NB4 (cell line): ENCODE results near the gene SMYD3.
"Not testable (repeated sequence)": the region's sequence is repeated elsewhere in the genome, so short reads cannot be mapped to it uniquely, and the experiment has no call there.

Experiments used
- POLR2A ChIP-seq: IDR thresholded peaks from 2 replicates; pipeline ENCODE4 v1.6.1; 2011; ENCODE audit warnings: mild to moderate bottlenecking; ENCODE audit not compliant: insufficient read length; ENCODE audit errors: extremely low read depth
- TF ChIP-seq, protein P1 (sequence below): IDR thresholded peaks from one replicate; pipeline ENCODE4 v1.5.1; 2012; ENCODE audit warnings: low read depth, low read length
- TF ChIP-seq, protein P2 (sequence below): IDR thresholded peaks from 2 replicates; pipeline ENCODE4 v1.6.1; 2011; ENCODE audit warnings: low read depth, low read length

DNA sequence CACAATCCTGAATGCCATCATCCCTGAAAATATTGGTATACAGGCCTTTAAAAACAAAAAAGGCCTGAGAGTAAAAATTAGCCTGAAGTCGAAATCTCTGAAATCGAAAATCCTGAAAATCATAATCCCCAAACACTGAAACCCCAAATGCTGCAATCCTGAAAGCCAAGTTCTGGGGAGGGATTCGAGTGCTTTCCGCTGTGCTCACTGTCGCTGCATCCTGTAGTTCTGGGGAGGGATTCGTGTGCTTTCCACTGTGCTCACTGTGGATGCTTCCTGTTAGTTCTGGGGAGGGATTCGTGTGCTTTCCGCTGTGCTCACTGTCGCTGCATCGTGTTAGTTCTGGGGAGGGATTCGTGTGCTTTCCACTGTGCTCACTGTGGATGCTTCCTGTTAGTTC is 435.5 kb downstream of the SMYD3 start:
- not testable (repeated sequence) for TF ChIP-seq POLR2A
- TF ChIP-seq, protein P1, sequence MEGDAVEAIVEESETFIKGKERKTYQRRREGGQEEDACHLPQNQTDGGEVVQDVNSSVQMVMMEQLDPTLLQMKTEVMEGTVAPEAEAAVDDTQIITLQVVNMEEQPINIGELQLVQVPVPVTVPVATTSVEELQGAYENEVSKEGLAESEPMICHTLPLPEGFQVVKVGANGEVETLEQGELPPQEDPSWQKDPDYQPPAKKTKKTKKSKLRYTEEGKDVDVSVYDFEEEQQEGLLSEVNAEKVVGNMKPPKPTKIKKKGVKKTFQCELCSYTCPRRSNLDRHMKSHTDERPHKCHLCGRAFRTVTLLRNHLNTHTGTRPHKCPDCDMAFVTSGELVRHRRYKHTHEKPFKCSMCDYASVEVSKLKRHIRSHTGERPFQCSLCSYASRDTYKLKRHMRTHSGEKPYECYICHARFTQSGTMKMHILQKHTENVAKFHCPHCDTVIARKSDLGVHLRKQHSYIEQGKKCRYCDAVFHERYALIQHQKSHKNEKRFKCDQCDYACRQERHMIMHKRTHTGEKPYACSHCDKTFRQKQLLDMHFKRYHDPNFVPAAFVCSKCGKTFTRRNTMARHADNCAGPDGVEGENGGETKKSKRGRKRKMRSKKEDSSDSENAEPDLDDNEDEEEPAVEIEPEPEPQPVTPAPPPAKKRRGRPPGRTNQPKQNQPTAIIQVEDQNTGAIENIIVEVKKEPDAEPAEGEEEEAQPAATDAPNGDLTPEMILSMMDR, result not testable (repeated sequence)
- TF ChIP-seq, protein P2, sequence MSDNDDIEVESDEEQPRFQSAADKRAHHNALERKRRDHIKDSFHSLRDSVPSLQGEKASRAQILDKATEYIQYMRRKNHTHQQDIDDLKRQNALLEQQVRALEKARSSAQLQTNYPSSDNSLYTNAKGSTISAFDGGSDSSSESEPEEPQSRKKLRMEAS, result not testable (repeated sequence)
